WTC11 (cell line): Measurements from ENCODE around the gene TNIK.

Source experiments
- CREB1 ChIP-seq: sonication (generic); formaldehyde crosslinking; IDR thresholded peaks from 2 replicates; pipeline ENCODE4 v1.8.0; 2023; ENCODE audit warnings: mild to moderate bottlenecking, missing genetic modification reagents
- ESRRA ChIP-seq: sonication (generic); formaldehyde crosslinking; IDR thresholded peaks from 2 replicates; pipeline ENCODE4 v1.8.1; 2022; ENCODE audit warnings: mild to moderate bottlenecking, missing genetic modification reagents, borderline replicate concordance
- RELA ChIP-seq: sonication (generic); formaldehyde crosslinking; IDR thresholded peaks from 2 replicates; pipeline ENCODE4 v1.8.1; 2022; ENCODE audit warnings: missing genetic modification reagents, mild to moderate bottlenecking, borderline replicate concordance
- SP1 ChIP-seq: sonication (generic); formaldehyde crosslinking; conservative IDR thresholded peaks from 2 replicates; pipeline ENCODE4 v1.8.1; 2022; ENCODE audit warnings: missing genetic modification reagents
- TEAD1 ChIP-seq: sonication (generic); formaldehyde crosslinking; IDR thresholded peaks from 2 replicates; pipeline ENCODE4 v1.8.0; 2022; ENCODE audit warnings: mild to moderate bottlenecking, missing genetic modification reagents
- TF ChIP-seq, protein P1 (sequence below): fragments of 200-600 bp; IDR thresholded peaks from 2 replicates; pipeline ENCODE4 v1.8.0; 2022; ENCODE audit warnings: antibody characterized with exemption
- TF ChIP-seq, protein P2 (sequence below): sonication (generic); formaldehyde crosslinking; IDR thresholded peaks from 2 replicates; pipeline ENCODE4 v1.8.0; 2023; ENCODE audit warnings: missing genetic modification reagents
- TF ChIP-seq, protein P3 (sequence below): sonication (generic); formaldehyde crosslinking; IDR thresholded peaks from 2 replicates; pipeline ENCODE4 v1.8.1; 2022; ENCODE audit warnings: low read depth, mild to moderate bottlenecking, moderate library complexity, missing genetic modification reagents, borderline replicate concordance
- TF ChIP-seq, protein P4 (sequence below): sonication (generic); formaldehyde crosslinking; IDR thresholded peaks from 2 replicates; pipeline ENCODE4 v1.8.0; 2022; ENCODE audit warnings: mild to moderate bottlenecking, missing genetic modification reagents
- TF ChIP-seq, protein P5 (sequence below): sonication (generic); formaldehyde crosslinking; IDR thresholded peaks from 2 replicates; pipeline ENCODE4 v1.8.1; 2022; ENCODE audit warnings: low read depth, missing genetic modification reagents, borderline replicate concordance
- TF ChIP-seq, protein P6 (sequence below): sonication (generic); formaldehyde crosslinking; IDR thresholded peaks from 2 replicates; pipeline ENCODE4 v1.8.1; 2023; ENCODE audit warnings: mild to moderate bottlenecking, missing genetic modification reagents
- TF ChIP-seq, protein P7 (sequence below): sonication (generic); formaldehyde crosslinking; IDR thresholded peaks from 2 replicates; pipeline ENCODE4 v1.8.1; 2023; ENCODE audit warnings: mild to moderate bottlenecking, missing genetic modification reagents, moderate library complexity

DNA sequence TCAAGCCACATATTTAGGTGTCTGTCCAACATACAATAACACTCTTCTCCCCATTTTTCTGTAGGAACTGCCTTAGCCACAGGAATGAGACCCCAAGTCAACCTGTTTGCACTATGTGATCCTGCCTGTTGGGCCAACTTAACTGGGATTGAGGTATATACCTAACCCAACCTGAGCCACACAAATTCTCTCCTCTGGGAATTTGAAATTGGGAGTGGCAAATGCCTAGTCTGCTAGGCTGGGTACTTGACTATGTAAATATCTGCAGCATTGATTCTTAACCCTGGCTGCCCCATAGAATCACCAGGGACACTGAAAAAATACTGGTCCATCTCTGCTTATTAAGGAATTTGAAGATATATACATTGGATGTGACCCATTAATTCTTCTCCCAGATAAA lies 35.2 kb upstream of the TNIK start:
- TF ChIP-seq, protein P1, sequence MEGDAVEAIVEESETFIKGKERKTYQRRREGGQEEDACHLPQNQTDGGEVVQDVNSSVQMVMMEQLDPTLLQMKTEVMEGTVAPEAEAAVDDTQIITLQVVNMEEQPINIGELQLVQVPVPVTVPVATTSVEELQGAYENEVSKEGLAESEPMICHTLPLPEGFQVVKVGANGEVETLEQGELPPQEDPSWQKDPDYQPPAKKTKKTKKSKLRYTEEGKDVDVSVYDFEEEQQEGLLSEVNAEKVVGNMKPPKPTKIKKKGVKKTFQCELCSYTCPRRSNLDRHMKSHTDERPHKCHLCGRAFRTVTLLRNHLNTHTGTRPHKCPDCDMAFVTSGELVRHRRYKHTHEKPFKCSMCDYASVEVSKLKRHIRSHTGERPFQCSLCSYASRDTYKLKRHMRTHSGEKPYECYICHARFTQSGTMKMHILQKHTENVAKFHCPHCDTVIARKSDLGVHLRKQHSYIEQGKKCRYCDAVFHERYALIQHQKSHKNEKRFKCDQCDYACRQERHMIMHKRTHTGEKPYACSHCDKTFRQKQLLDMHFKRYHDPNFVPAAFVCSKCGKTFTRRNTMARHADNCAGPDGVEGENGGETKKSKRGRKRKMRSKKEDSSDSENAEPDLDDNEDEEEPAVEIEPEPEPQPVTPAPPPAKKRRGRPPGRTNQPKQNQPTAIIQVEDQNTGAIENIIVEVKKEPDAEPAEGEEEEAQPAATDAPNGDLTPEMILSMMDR = no peak
- TF ChIP-seq, protein P2, sequence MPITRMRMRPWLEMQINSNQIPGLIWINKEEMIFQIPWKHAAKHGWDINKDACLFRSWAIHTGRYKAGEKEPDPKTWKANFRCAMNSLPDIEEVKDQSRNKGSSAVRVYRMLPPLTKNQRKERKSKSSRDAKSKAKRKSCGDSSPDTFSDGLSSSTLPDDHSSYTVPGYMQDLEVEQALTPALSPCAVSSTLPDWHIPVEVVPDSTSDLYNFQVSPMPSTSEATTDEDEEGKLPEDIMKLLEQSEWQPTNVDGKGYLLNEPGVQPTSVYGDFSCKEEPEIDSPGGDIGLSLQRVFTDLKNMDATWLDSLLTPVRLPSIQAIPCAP (CRISPR knock-in tag) = no peak
- TF ChIP-seq, protein P3, sequence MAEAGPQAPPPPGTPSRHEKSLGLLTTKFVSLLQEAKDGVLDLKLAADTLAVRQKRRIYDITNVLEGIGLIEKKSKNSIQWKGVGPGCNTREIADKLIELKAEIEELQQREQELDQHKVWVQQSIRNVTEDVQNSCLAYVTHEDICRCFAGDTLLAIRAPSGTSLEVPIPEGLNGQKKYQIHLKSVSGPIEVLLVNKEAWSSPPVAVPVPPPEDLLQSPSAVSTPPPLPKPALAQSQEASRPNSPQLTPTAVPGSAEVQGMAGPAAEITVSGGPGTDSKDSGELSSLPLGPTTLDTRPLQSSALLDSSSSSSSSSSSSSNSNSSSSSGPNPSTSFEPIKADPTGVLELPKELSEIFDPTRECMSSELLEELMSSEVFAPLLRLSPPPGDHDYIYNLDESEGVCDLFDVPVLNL (CRISPR knock-in tag) = no peak
- TF ChIP-seq, protein P4, sequence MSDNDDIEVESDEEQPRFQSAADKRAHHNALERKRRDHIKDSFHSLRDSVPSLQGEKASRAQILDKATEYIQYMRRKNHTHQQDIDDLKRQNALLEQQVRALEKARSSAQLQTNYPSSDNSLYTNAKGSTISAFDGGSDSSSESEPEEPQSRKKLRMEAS = no peak
- TF ChIP-seq TEAD1 (CRISPR knock-in tag) (no peak), CREB1 (CRISPR knock-in tag) (no peak), RELA (CRISPR knock-in tag) (no peak), SP1 (CRISPR knock-in tag) (no peak), ESRRA (CRISPR knock-in tag) (no peak)
- TF ChIP-seq, protein P5, sequence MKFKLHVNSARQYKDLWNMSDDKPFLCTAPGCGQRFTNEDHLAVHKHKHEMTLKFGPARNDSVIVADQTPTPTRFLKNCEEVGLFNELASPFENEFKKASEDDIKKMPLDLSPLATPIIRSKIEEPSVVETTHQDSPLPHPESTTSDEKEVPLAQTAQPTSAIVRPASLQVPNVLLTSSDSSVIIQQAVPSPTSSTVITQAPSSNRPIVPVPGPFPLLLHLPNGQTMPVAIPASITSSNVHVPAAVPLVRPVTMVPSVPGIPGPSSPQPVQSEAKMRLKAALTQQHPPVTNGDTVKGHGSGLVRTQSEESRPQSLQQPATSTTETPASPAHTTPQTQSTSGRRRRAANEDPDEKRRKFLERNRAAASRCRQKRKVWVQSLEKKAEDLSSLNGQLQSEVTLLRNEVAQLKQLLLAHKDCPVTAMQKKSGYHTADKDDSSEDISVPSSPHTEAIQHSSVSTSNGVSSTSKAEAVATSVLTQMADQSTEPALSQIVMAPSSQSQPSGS (CRISPR knock-in tag) = no peak
- TF ChIP-seq, protein P6, sequence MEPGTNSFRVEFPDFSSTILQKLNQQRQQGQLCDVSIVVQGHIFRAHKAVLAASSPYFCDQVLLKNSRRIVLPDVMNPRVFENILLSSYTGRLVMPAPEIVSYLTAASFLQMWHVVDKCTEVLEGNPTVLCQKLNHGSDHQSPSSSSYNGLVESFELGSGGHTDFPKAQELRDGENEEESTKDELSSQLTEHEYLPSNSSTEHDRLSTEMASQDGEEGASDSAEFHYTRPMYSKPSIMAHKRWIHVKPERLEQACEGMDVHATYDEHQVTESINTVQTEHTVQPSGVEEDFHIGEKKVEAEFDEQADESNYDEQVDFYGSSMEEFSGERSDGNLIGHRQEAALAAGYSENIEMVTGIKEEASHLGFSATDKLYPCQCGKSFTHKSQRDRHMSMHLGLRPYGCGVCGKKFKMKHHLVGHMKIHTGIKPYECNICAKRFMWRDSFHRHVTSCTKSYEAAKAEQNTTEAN (CRISPR knock-in tag) = no peak
- TF ChIP-seq, protein P7, sequence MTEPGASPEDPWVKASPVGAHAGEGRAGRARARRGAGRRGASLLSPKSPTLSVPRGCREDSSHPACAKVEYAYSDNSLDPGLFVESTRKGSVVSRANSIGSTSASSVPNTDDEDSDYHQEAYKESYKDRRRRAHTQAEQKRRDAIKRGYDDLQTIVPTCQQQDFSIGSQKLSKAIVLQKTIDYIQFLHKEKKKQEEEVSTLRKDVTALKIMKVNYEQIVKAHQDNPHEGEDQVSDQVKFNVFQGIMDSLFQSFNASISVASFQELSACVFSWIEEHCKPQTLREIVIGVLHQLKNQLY = no peak
